Panc1 (cell line): ENCODE data around the gene AMFR. TPM values are rescaled to one million over a fixed set of nuclear protein-coding genes. Genes with fewer than 3 reads are reported as not detected.

ENCODE experiments used
- ATAC-seq: fragments of 200-7000 bp; cut with Tn5 transposase; 2 replicates; pipeline ENCODE4 v1.9.1; 2020; ENCODE audit warnings: mild to moderate bottlenecking, moderate library complexity
- BruUV-seq: library from RNA; stranded (reverse); fragments of 400-500 nt; replicated peaks from 2 replicates; lab custom pipeline; 2021; lab: Mats Ljungman, UMichigan
- CTCF ChIA-PET: fragments of 300-600 bp; sonication (Branson Sonifier 250); formaldehyde crosslinking; loops from one replicate; lab custom pipeline; 2022; ENCODE audit warnings: antibody characterized with exemption; lab: Charles Lee
- POLR2A ChIA-PET: fragments of 300-600 bp; sonication (Branson Sonifier 250); formaldehyde crosslinking; loops from one replicate; lab custom pipeline; 2022; ENCODE audit warnings: antibody characterized with exemption; lab: Charles Lee
- DNase-seq: peaks from one replicate; pipeline ENCODE4 v3.0.0-alpha.2; 2010; ENCODE audit warnings: low read depth, low spot score
- H3K27ac ChIP-seq: 2 replicates; pipeline ENCODE4 v1.5.1; 2011; ENCODE audit warnings: mild to moderate bottlenecking, low read length, inconsistent platforms
- H3K27me3 ChIP-seq: fragments of 200-500 bp; sonication (Bioruptor generic); 2 replicates; pipeline ENCODE4 v1.6.0; 2014; ENCODE audit warnings: low read length, inconsistent platforms; ENCODE audit not compliant: control insufficient read depth, insufficient read depth
- H3K36me3 ChIP-seq: fragments of 200-500 bp; sonication (Bioruptor generic); 2 replicates; pipeline ENCODE4 v1.5.1; 2014; ENCODE audit warnings: inconsistent platforms, mild to moderate bottlenecking, low read length, moderate library complexity; ENCODE audit not compliant: control insufficient read depth, insufficient read depth
- H3K4me1 ChIP-seq: 2 replicates; pipeline ENCODE4 v1.5.1; 2011; ENCODE audit warnings: inconsistent platforms, mild to moderate bottlenecking, low read length, moderate library complexity; ENCODE audit not compliant: control insufficient read depth, insufficient read depth
- H3K4me3 ChIP-seq, 2 experiments: 2 replicates each; pipeline ENCODE4 v1.5.1; 2011 to 2012; ENCODE audit warnings: low read depth in 2 of 2, low read length in 2 of 2, mild to moderate bottlenecking in 2 of 2, inconsistent platforms in 1 of 2, moderate library complexity in 1 of 2
- H3K9me3 ChIP-seq: fragments of 200-500 bp; sonication (Bioruptor generic); 2 replicates; pipeline ENCODE4 v1.5.1; 2014; ENCODE audit warnings: low read depth, mild to moderate bottlenecking, inconsistent platforms, low read length, moderate library complexity; ENCODE audit not compliant: control insufficient read depth, insufficient read depth
- CTCF ChIP-seq: fragments of 450-650 bp; IDR thresholded peaks from 2 replicates; pipeline ENCODE4 v1.5.1; 2017; ENCODE audit warnings: mild to moderate bottlenecking
- POLR2AphosphoS5 ChIP-seq: IDR thresholded peaks from 2 replicates; pipeline ENCODE4 v1.6.1; 2012; ENCODE audit warnings: mild to moderate bottlenecking, low read depth, low read length, moderate library complexity
- REST ChIP-seq, 2 experiments: IDR thresholded peaks; 2 replicates each; pipeline ENCODE4 v1.6.1; 2011 to 2012; ENCODE audit warnings: low read depth in 2 of 2, control low read depth in 1 of 2, low read length in 1 of 2, mild to moderate bottlenecking in 1 of 2, moderate library complexity in 1 of 2; ENCODE audit not compliant: insufficient read depth in 1 of 2
- SIN3A ChIP-seq: IDR thresholded peaks from 2 replicates; pipeline ENCODE4 v1.6.1; 2012; ENCODE audit warnings: low read depth, mild to moderate bottlenecking, low read length, moderate library complexity, borderline replicate concordance; ENCODE audit not compliant: insufficient read depth
- TCF7L2 ChIP-seq: IDR thresholded peaks from 2 replicates; pipeline ENCODE4 v1.6.1; 2011; ENCODE audit warnings: mild to moderate bottlenecking, low read depth, low read length, inconsistent platforms
- in situ Hi-C: cut with HindIII; loops from 2 replicates; pipeline ENCODE4 v1.10.0; 2016; ENCODE audit warnings: low sequenced_read_pairs, low pct_unique_long_range_greater_than_20kb
- intact Hi-C: fragments of 100-400 bp; cut with micrococcal nuclease; formaldehyde crosslinking; loops from one replicate; pipeline ENCODE4 v1.10.0; 2022; ENCODE audit not compliant: unreplicated experiment
- total RNA-seq: library from RNA; stranded (reverse); gene quantifications from one replicate; pipeline ENCODE4 v1.2.1, GENCODE V29; 2021; ENCODE audit not compliant: unreplicated experiment

AMFR gene
- total RNA-seq, 1 experiment from 2014 or later = 89.6 TPM

- Histone ChIP-seq H3K27me3 (no peaks in the 10 kb centered on the region), H3K4me3 (no peak overlapping the region), H3K9me3 (no peaks in the 10 kb centered on the region), H3K4me1 (no peaks in the 10 kb centered on the region; the same call in 1 of the 2 replicates), H3K27ac (no peak overlapping the region), H3K36me3 (no peaks in the 10 kb centered on the region)
- TF ChIP-seq POLR2AphosphoS5 = no peak
- intact Hi-C loops = no loop called here
- in situ Hi-C loops = no loop called here
- ChIA-PET POLR2A (no interaction called here), CTCF (interaction anchor here (0.6 kb wide), 1 partner anchor 11 kb away, joined by 3 read pairs; no protein-coding TSS in a partner anchor)
- no TSS peak for BruUV-seq
- ATAC-seq (no peak), DNase-seq (no peak)
Measured at GRCh38 chr16:56320811-56321558, 104.4 kb downstream of the AMFR start.

GRCh38 chr16:56320056-56320455 is 105.3 kb downstream of the AMFR start:
- intact Hi-C loops (no loop called here), in situ Hi-C loops (no loop called here)
- no peaks in the 10 kb centered on the region for H3K36me3 ChIP-seq
- H3K4me1 ChIP-seq = no peaks in the 10 kb centered on the region; the same call in 1 of the 2 replicates
- H3K27me3 ChIP-seq = no peaks in the 10 kb centered on the region
- H3K4me3 ChIP-seq = no peak overlapping the region
- TF ChIP-seq CTCF (no peak), REST (IDR thresholded peaks at IDR 0.05; ENCODE audit: insufficient read depth in 1 of 2, low read depth in 2 of 2, low read length in 1 of 2) (no peak), SIN3A (no peak), POLR2AphosphoS5 (no peak), TCF7L2 (no peak)
- POLR2A ChIA-PET = no interaction called here
- DNase-seq (no peak), ATAC-seq (no peak)
- no peaks in the 10 kb centered on the region for H3K9me3 ChIP-seq
- no peak overlapping the region for H3K27ac ChIP-seq
- no TSS peak for BruUV-seq
- CTCF ChIA-PET = no interaction called here

GRCh38 chr16:56319376-56319775 is 106.0 kb downstream of the AMFR start:
- Histone ChIP-seq H3K4me1 (no peaks in the 10 kb centered on the region; the same call in 1 of the 2 replicates), H3K9me3 (no peaks in the 10 kb centered on the region), H3K4me3 (no peak overlapping the region), H3K27ac (no peak overlapping the region), H3K27me3 (no peaks in the 10 kb centered on the region), H3K36me3 (no peaks in the 10 kb centered on the region)
- ATAC-seq = no peak
- BruUV-seq = no TSS peak
- ChIA-PET POLR2A (no interaction called here), CTCF (no interaction called here)
- intact Hi-C loops = loop anchor here (5.0 to 10.0 kb wide), 2 partner anchors 277 to 375 kb away; no protein-coding TSS in a partner anchor
- no peak for TF ChIP-seq TCF7L2
- DNase-seq = no peak
- in situ Hi-C loops = no loop called here
